CD8-positive, alpha-beta memory T cell (primary cell): ENCODE measurements around the gene KCNJ11. TPM values are rescaled to one million over a fixed set of nuclear protein-coding genes. Genes with fewer than 3 reads are reported as not detected.

ENCODE experiments used
- CTCF ChIA-PET: fragments of 350-600 bp; sonication (Branson Sonifier 250); formaldehyde crosslinking; loops from one replicate; lab custom pipeline; 2021; ENCODE audit warnings: antibody characterized with exemption; lab: Charles Lee
- POLR2A ChIA-PET: fragments of 350-600 bp; sonication (Branson Sonifier 250); formaldehyde crosslinking; loops from one replicate; lab custom pipeline; 2021; ENCODE audit warnings: antibody characterized with exemption; lab: Charles Lee
- DNase-seq, 5 donors: peaks; one replicate each; pipeline versions ENCODE4 v3.0.0 to v3.0.0-alpha.2; 2020 to 2022; ENCODE audit warnings: mixed read lengths in 1 of 5
- H3K27ac ChIP-seq: one replicate; pipeline ENCODE4 v1.7.0; 2013; ENCODE audit warnings: low read depth, mild to moderate bottlenecking, low read length, moderate library complexity
- H3K27me3 ChIP-seq: 2 replicates; pipeline ENCODE4 v1.7.0; 2013; ENCODE audit warnings: low read length, mild to moderate bottlenecking; ENCODE audit not compliant: insufficient read depth, poor library complexity, severe bottlenecking
- H3K36me3 ChIP-seq: 2 replicates; pipeline ENCODE4 v1.7.0; 2013; ENCODE audit warnings: mild to moderate bottlenecking, low read length, moderate library complexity; ENCODE audit not compliant: insufficient read depth
- H3K4me1 ChIP-seq: 2 replicates; pipeline ENCODE4 v1.7.0; 2013; ENCODE audit warnings: mild to moderate bottlenecking, low read length, moderate library complexity; ENCODE audit not compliant: insufficient read depth
- H3K4me3 ChIP-seq: 2 replicates; pipeline ENCODE4 v1.7.0; 2013; ENCODE audit warnings: mild to moderate bottlenecking, low read length
- H3K9me3 ChIP-seq: 2 replicates; pipeline ENCODE4 v1.7.0; 2013; ENCODE audit warnings: mild to moderate bottlenecking, low read length
- H3K27ac Mint-ChIP-seq, 8 donors: one replicate each; pipeline ENCODE4 v1.8.0; 2020 to 2021; ENCODE audit warnings: mixed read lengths in 8 of 8, mild to moderate bottlenecking in 6 of 8, inconsistent platforms in 3 of 8, moderate library complexity in 3 of 8
- H3K27me3 Mint-ChIP-seq, 2 donors: one replicate each; pipeline ENCODE4 v1.8.0; 2020 to 2021; ENCODE audit warnings: mixed read lengths in 2 of 2, mild to moderate bottlenecking in 1 of 2, moderate library complexity in 1 of 2
- H3K36me3 Mint-ChIP-seq, 3 donors: one replicate each; pipeline ENCODE4 v1.8.0; 2020 to 2021; ENCODE audit warnings: mixed read lengths in 3 of 3, inconsistent platforms in 1 of 3, mild to moderate bottlenecking in 1 of 3
- H3K4me1 Mint-ChIP-seq, 3 donors: one replicate each; pipeline ENCODE4 v1.8.0; 2020 to 2021; ENCODE audit warnings: mixed read lengths in 3 of 3, inconsistent platforms in 1 of 3, mild to moderate bottlenecking in 1 of 3
- H3K4me3 Mint-ChIP-seq, 7 donors: one replicate each; pipeline ENCODE4 v1.8.0; 2020 to 2021; ENCODE audit warnings: mixed read lengths in 7 of 7, mild to moderate bottlenecking in 6 of 7, moderate library complexity in 4 of 7, inconsistent platforms in 2 of 7
- H3K9me3 Mint-ChIP-seq, 5 donors: one replicate each; pipeline ENCODE4 v1.8.0; 2020 to 2022; ENCODE audit warnings: mixed read lengths in 5 of 5, mild to moderate bottlenecking in 3 of 5, moderate library complexity in 2 of 5, inconsistent platforms in 1 of 5
- polyA plus RNA-seq: library from polyadenylated mRNA; unstranded; fragments of 300-500 nt; fragmentation: Illumina TruSeq; gene quantifications from one replicate; pipeline ENCODE4 v1.2.3, GENCODE V29; 2021
- total RNA-seq, 2 experiments: library from RNA; stranded (reverse); gene quantifications; one replicate each; pipeline ENCODE4 v1.2.3, GENCODE V29; 2021

The KCNJ11 gene
- total and polyA plus RNA-seq, 3 experiments from 2014 or later = 0.09 to 0.95 (median 0.53) TPM

DNA sequence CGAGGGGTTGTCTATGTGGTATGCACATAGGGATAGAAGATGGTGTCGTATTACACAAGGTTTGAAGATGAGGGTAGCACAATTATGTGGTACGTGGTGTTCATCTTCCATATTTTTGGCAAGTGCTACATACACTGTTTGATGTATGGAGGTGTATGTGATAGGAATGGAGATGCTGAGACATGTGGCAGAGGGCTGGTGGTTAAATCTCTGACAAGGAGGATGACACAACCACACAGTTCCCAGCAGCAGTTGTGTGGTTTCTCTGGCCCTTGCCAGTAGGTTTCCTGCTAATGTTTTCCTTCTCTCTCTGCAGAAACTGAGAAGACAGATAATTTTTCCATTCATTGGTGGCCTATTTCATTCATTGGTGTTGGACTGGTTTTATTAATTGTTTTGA is 19.9 kb downstream of the KCNJ11 start:
- peaks cover 12% of the 10 kb centered on the region for H3K36me3 ChIP-seq
- H3K4me1 ChIP-seq = no peaks in the 10 kb centered on the region
- H3K27ac ChIP-seq = no peak overlapping the region
- H3K9me3 ChIP-seq = peaks cover 23% of the 10 kb centered on the region
- H3K27me3 ChIP-seq = no peaks in the 10 kb centered on the region
- peaks cover 0 to 2% of the 10 kb centered on the region in 2 donors for H3K27me3 Mint-ChIP-seq
- peaks cover 25 to 53% (median 45%) of the 10 kb centered on the region in 5 donors for H3K9me3 Mint-ChIP-seq
- H3K36me3 Mint-ChIP-seq = peaks cover 46 to 81% (median 75%) of the 10 kb centered on the region in 3 donors
- ChIA-PET POLR2A (no interaction called here), CTCF (no interaction called here)
- no peaks in the 10 kb centered on the region for H3K4me1 Mint-ChIP-seq
- H3K4me3 ChIP-seq = no peak overlapping the region
- DNase-seq = no peak
- no peak overlapping the region for H3K4me3 Mint-ChIP-seq
- no peak overlapping the region for H3K27ac Mint-ChIP-seq

GRCh38 chr11:17366495-17366894 is 22.0 kb downstream of the KCNJ11 start:
- Histone ChIP-seq H3K27ac (no peak overlapping the region), H3K4me1 (no peaks in the 10 kb centered on the region), H3K9me3 (peaks cover 7% of the 10 kb centered on the region), H3K36me3 (peaks cover 12% of the 10 kb centered on the region), H3K27me3 (no peaks in the 10 kb centered on the region), H3K4me3 (no peak overlapping the region)
- Mint-ChIP-seq H3K4me1 (no peaks in the 10 kb centered on the region), H3K36me3 (peaks cover 37 to 62% (median 60%) of the 10 kb centered on the region in 3 donors), H3K4me3 (no peak overlapping the region), H3K27ac (no peak overlapping the region), H3K9me3 (peaks cover 17 to 35% (median 25%) of the 10 kb centered on the region in 5 donors), H3K27me3 (no peaks in the 10 kb centered on the region)
- POLR2A ChIA-PET = no interaction called here
- CTCF ChIA-PET = interaction anchor here (0.8 to 3.0 kb wide), 3 partner anchors 12 to 24 kb away, joined by 5 to 19 read pairs (median 5); no protein-coding TSS in a partner anchor
- DNase-seq = no peak

GRCh38 chr11:17354601-17354991 is 33.9 kb downstream of the KCNJ11 start:
- Histone ChIP-seq H3K36me3 (no peaks in the 10 kb centered on the region), H3K4me1 (peaks cover 15% of the 10 kb centered on the region), H3K4me3 (no peak overlapping the region), H3K9me3 (no peaks in the 10 kb centered on the region), H3K27ac (no peak overlapping the region), H3K27me3 (no peaks in the 10 kb centered on the region)
- Mint-ChIP-seq H3K4me1 (peaks cover 30 to 44% (median 31%) of the 10 kb centered on the region in 3 donors), H3K27ac (peak overlapping the region in 7 of 8 donors; percentile 74 to 97 (median 91)), H3K9me3 (peaks cover 0 to 5% (median 0%) of the 10 kb centered on the region in 5 donors), H3K4me3 (peak overlapping the region; percentile 90 to 97 (median 93)), H3K36me3 (peaks cover 2 to 13% (median 9%) of the 10 kb centered on the region in 3 donors), H3K27me3 (no peaks in the 10 kb centered on the region)
- POLR2A ChIA-PET = interaction anchor here (0.6 to 1.3 kb wide), 2 partner anchors 24 to 277 kb away, joined by 5 to 13 read pairs; partner anchors contain the start of gene RPS13
- peak; percentile 28 to 72 (median 59) for DNase-seq
- CTCF ChIA-PET = interaction anchor here (0.7 to 2.1 kb wide), 16 partner anchors 9 to 150 kb away, joined by 3 to 12 read pairs (median 4); no protein-coding TSS in a partner anchor

GRCh38 chr11:17353821-17354600 is 34.4 kb downstream of the KCNJ11 start:
- Mint-ChIP-seq H3K4me1 (peaks cover 30 to 44% (median 31%) of the 10 kb centered on the region in 3 donors), H3K27ac (peak overlapping the region; percentile 56 to 99 (median 94)), H3K4me3 (peak overlapping the region; percentile 90 to 97 (median 93)), H3K9me3 (peaks cover 0 to 5% (median 0%) of the 10 kb centered on the region in 5 donors), H3K27me3 (no peaks in the 10 kb centered on the region), H3K36me3 (peaks cover 0 to 11% (median 5%) of the 10 kb centered on the region in 3 donors)
- no peaks in the 10 kb centered on the region for H3K27me3 ChIP-seq
- POLR2A ChIA-PET = interaction anchor here (0.6 to 1.6 kb wide), 5 partner anchors 25 to 276 kb away, joined by 3 to 13 read pairs (median 5); partner anchors contain the start of genes NUCB2, PIK3C2A and RPS13
- peak overlapping the region; percentile 54 for H3K4me3 ChIP-seq
- H3K9me3 ChIP-seq = no peaks in the 10 kb centered on the region
- no peak overlapping the region for H3K27ac ChIP-seq
- H3K36me3 ChIP-seq = no peaks in the 10 kb centered on the region
- DNase-seq = peak in 1 of 5 donors; percentile 10
- CTCF ChIA-PET = interaction anchor here (0.7 to 2.1 kb wide), 18 partner anchors 9 to 150 kb away, joined by 3 to 12 read pairs (median 3); partner anchors contain the start of gene KCNJ11
- H3K4me1 ChIP-seq = peaks cover 15% of the 10 kb centered on the region

- Histone ChIP-seq H3K9me3 (no peaks in the 10 kb centered on the region), H3K36me3 (no peaks in the 10 kb centered on the region), H3K4me1 (peaks cover 15% of the 10 kb centered on the region), H3K27me3 (no peaks in the 10 kb centered on the region), H3K27ac (peak overlapping the region; percentile 33), H3K4me3 (peak overlapping the region; percentile 54)
- H3K4me3 Mint-ChIP-seq = peak overlapping the region; percentile 90 to 97 (median 93)
- H3K36me3 Mint-ChIP-seq = peaks cover 0 to 9% (median 4%) of the 10 kb centered on the region in 3 donors
- ChIA-PET POLR2A (interaction anchor here (1.1 to 1.6 kb wide), 4 partner anchors 76 to 275 kb away, joined by 3 to 7 read pairs (median 5); partner anchors contain the start of genes NUCB2, PIK3C2A and RPS13), CTCF (interaction anchor here (0.8 to 2.1 kb wide), 11 partner anchors 8 to 123 kb away, joined by 3 to 12 read pairs (median 3); partner anchors contain the start of gene KCNJ11)
- peak; percentile 35 to 64 (median 60) for DNase-seq
- H3K9me3 Mint-ChIP-seq = peaks cover 0 to 5% (median 0%) of the 10 kb centered on the region in 5 donors
- H3K4me1 Mint-ChIP-seq = peaks cover 29 to 44% (median 30%) of the 10 kb centered on the region in 3 donors
- peak overlapping the region; percentile 67 to 99 (median 95) for H3K27ac Mint-ChIP-seq
- no peaks in the 10 kb centered on the region for H3K27me3 Mint-ChIP-seq
Measured at GRCh38 chr11:17352950-17353820, 35.3 kb downstream of the KCNJ11 start.

GRCh38 chr11:17351510-17352176 is 36.8 kb downstream of the KCNJ11 start, which contains the start of gene NCR3LG1:
Gene NCR3LG1 (plus strand): TSS chr11:17351800. CDS start chr11:17351970, 170 bp downstream.
- H3K27ac ChIP-seq = peak within 1 kb of the TSS; percentile 33
- ChIA-PET POLR2A (interaction anchor here (0.6 to 0.8 kb wide), 5 partner anchors 22 to 1887 kb away, joined by 3 to 5 read pairs (median 3); partner anchors contain the start of gene PIK3C2A), CTCF (interaction anchor here (0.7 kb wide), 2 partner anchors 76 to 279 kb away, joined by 3 read pairs; no protein-coding TSS in a partner anchor)
- Mint-ChIP-seq H3K36me3 (peaks cover 0 to 9% (median 0%) of the 10 kb centered on the region in 3 donors), H3K9me3 (peaks cover 0 to 5% (median 0%) of the 10 kb centered on the region in 5 donors), H3K27me3 (no peaks in the 10 kb centered on the region), H3K27ac (peak within 1 kb of the TSS; percentile 71 to 99 (median 95)), H3K4me1 (peaks cover 29 to 44% (median 30%) of the 10 kb centered on the region in 3 donors), H3K4me3 (peak within 1 kb of the TSS; percentile 90 to 97 (median 93))
- H3K9me3 ChIP-seq = no peaks in the 10 kb centered on the region
- no peaks in the 10 kb centered on the region for H3K27me3 ChIP-seq
- H3K36me3 ChIP-seq = no peaks in the 10 kb centered on the region
- peak within 1 kb of the TSS; percentile 56 for H3K4me3 ChIP-seq
- peak; percentile 58 to 76 (median 71) for DNase-seq
- H3K4me1 ChIP-seq = peaks cover 15% of the 10 kb centered on the region
